Measurements from ENCODE around the gene OR4N2.
A peak's percentile ranks its signal among the peaks of the same experiment; 100 is the strongest.
"Not testable (repeated sequence)": the region's sequence is repeated elsewhere in the genome, so short reads cannot be mapped to it uniquely, and the experiment has no call there.

The OR4N2 gene

GRCh38 chr14:19866061-19866669 lies 62.6 kb downstream of the OR4N2 start:
- not testable (repeated sequence) for H2BK12ac ChIP-seq (ENCODE audit: low read length); H4K91ac ChIP-seq (ENCODE audit: low read depth, low read length); H3K23ac ChIP-seq (ENCODE audit: low read length); H4K12ac ChIP-seq (ENCODE audit: low read depth, low read length); H3K4me3 ChIP-seq (ENCODE audit: low read depth, low read length); H3K36me3 ChIP-seq (ENCODE audit: control insufficient read depth in 1 of 2, insufficient read depth in 2 of 2, low read length in 2 of 2); H3K4me1 ChIP-seq (ENCODE audit: control insufficient read depth in 1 of 2, insufficient read depth in 2 of 2, low read length in 2 of 2); H2BK120ac ChIP-seq (ENCODE audit: insufficient read depth, low read length, poor library complexity); H2AK5ac ChIP-seq (ENCODE audit: low read length); H3K27me3 ChIP-seq (ENCODE audit: insufficient read depth, low read length); DNase-seq; H3K79me2 ChIP-seq (ENCODE audit: control insufficient read depth, insufficient read depth, low read length, poor library complexity); H3K9me3 ChIP-seq (ENCODE audit: insufficient read depth, low read depth, low read length); H4K8ac ChIP-seq (ENCODE audit: low read depth, low read length); H3K4ac ChIP-seq (ENCODE audit: low read depth, low read length); H2AFZ ChIP-seq (ENCODE audit: insufficient read depth, low read length, poor library complexity); H3K4me2 ChIP-seq (ENCODE audit: low read length); H3K18ac ChIP-seq (ENCODE audit: low read length); H3K9ac ChIP-seq (ENCODE audit: low read length); H3K27ac ChIP-seq (ENCODE audit: low read depth, low read length); H3K14ac ChIP-seq (ENCODE audit: low read length); H3K79me1 ChIP-seq (ENCODE audit: low read length); H2BK5ac ChIP-seq (ENCODE audit: low read depth, low read length, poor library complexity)
- WGBS (ENCODE audit: extremely low coverage, insufficient coverage, insufficient read length), result no CpG with 5 or more reads among the region's 39 CpGs

- H3K27me3 ChIP-seq (ENCODE audit: insufficient read depth, low read length), result no peaks in the 10 kb centered on the region
- H2AK5ac ChIP-seq (ENCODE audit: low read length), result no peak overlapping the region
- H3K79me1 ChIP-seq (ENCODE audit: low read length), result no peaks in the 10 kb centered on the region
- H4K8ac ChIP-seq (ENCODE audit: low read depth, low read length), result no peak overlapping the region
- no peak overlapping the region for H2BK120ac ChIP-seq (ENCODE audit: insufficient read depth, low read length, poor library complexity)
- H3K4me2 ChIP-seq (ENCODE audit: low read length), result no peak overlapping the region
- H3K9ac ChIP-seq (ENCODE audit: low read length), result no peak overlapping the region
- no peak overlapping the region for H2BK5ac ChIP-seq (ENCODE audit: low read depth, low read length, poor library complexity)
- H4K12ac ChIP-seq (ENCODE audit: low read depth, low read length), result no peak overlapping the region
- H2AFZ ChIP-seq (ENCODE audit: insufficient read depth, low read length, poor library complexity), result no peak overlapping the region
- no peak overlapping the region for H3K4ac ChIP-seq (ENCODE audit: low read depth, low read length)
- WGBS (ENCODE audit: extremely low coverage, insufficient coverage, insufficient read length), result no CpG with 5 or more reads among the region's 6 CpGs
- H3K36me3 ChIP-seq (ENCODE audit: control insufficient read depth in 1 of 2, insufficient read depth in 2 of 2, low read length in 2 of 2), result no peaks in the 10 kb centered on the region
- no peaks in the 10 kb centered on the region for H3K4me1 ChIP-seq (ENCODE audit: control insufficient read depth in 1 of 2, insufficient read depth in 2 of 2, low read length in 2 of 2)
- peak in 1 of 2 donors; percentile 31 for DNase-seq
- H2BK12ac ChIP-seq (ENCODE audit: low read length), result no peak overlapping the region
- no peak overlapping the region for H3K27ac ChIP-seq (ENCODE audit: low read depth, low read length)
- H3K9me3 ChIP-seq (ENCODE audit: insufficient read depth, low read depth, low read length), result peaks cover 6% of the 10 kb centered on the region
- no peak overlapping the region for H3K23ac ChIP-seq (ENCODE audit: low read length)
- H4K91ac ChIP-seq (ENCODE audit: low read depth, low read length), result no peak overlapping the region
- H3K18ac ChIP-seq (ENCODE audit: low read length), result no peak overlapping the region
- no peak overlapping the region for H3K14ac ChIP-seq (ENCODE audit: low read length)
- H3K79me2 ChIP-seq (ENCODE audit: control insufficient read depth, insufficient read depth, low read length, poor library complexity), result no peaks in the 10 kb centered on the region
- H3K4me3 ChIP-seq (ENCODE audit: low read depth, low read length), result no peak overlapping the region
Observed at GRCh38 chr14:19873178-19873577, 69.6 kb downstream of the OR4N2 start.

GRCh38 chr14:19874842-19875241 lies 71.3 kb downstream of the OR4N2 start, which contains the start of gene OR4K2:
TSS of gene OR4K2 (plus strand) at chr14:19875142. CDS start at chr14:19876268, 1,126 bp downstream.
- Histone ChIP-seq H3K79me2 (ENCODE audit: control insufficient read depth, insufficient read depth, low read length, poor library complexity) (no peaks in the 10 kb centered on the region), H4K91ac (ENCODE audit: low read depth, low read length) (no peak within 1 kb of the TSS), H2BK12ac (ENCODE audit: low read length) (no peak within 1 kb of the TSS), H3K4me3 (ENCODE audit: low read depth, low read length) (no peak within 1 kb of the TSS), H3K79me1 (ENCODE audit: low read length) (no peaks in the 10 kb centered on the region), H2BK120ac (ENCODE audit: insufficient read depth, low read length, poor library complexity) (no peak within 1 kb of the TSS), H2AK5ac (ENCODE audit: low read length) (no peak within 1 kb of the TSS), H3K4ac (ENCODE audit: low read depth, low read length) (no peak within 1 kb of the TSS), H4K12ac (ENCODE audit: low read depth, low read length) (no peak within 1 kb of the TSS), H3K18ac (ENCODE audit: low read length) (no peak within 1 kb of the TSS), H3K9me3 (ENCODE audit: insufficient read depth, low read depth, low read length) (peaks cover 2% of the 10 kb centered on the region), H3K9ac (ENCODE audit: low read length) (no peak within 1 kb of the TSS), H3K4me1 (ENCODE audit: control insufficient read depth in 1 of 2, insufficient read depth in 2 of 2, low read length in 2 of 2) (no peaks in the 10 kb centered on the region), H3K14ac (ENCODE audit: low read length) (no peak within 1 kb of the TSS), H3K27ac (ENCODE audit: low read depth, low read length) (no peak within 1 kb of the TSS), H3K27me3 (ENCODE audit: insufficient read depth, low read length) (no peaks in the 10 kb centered on the region), H4K8ac (ENCODE audit: low read depth, low read length) (no peak within 1 kb of the TSS), H3K4me2 (ENCODE audit: low read length) (no peak within 1 kb of the TSS), H2AFZ (ENCODE audit: insufficient read depth, low read length, poor library complexity) (no peak within 1 kb of the TSS), H3K36me3 (ENCODE audit: control insufficient read depth in 1 of 2, insufficient read depth in 2 of 2, low read length in 2 of 2) (no peaks in the 10 kb centered on the region), H3K23ac (ENCODE audit: low read length) (no peak within 1 kb of the TSS), H2BK5ac (ENCODE audit: low read depth, low read length, poor library complexity) (no peak within 1 kb of the TSS)
- WGBS (ENCODE audit: extremely low coverage, insufficient coverage, insufficient read length), result no CpG with 5 or more reads among the region's 2 CpGs
- DNase-seq, result no peak

GRCh38 chr14:19878029-19878642 lies 74.6 kb downstream of the OR4N2 start:
- Histone ChIP-seq H3K79me1 (ENCODE audit: low read length) (no peaks in the 10 kb centered on the region), H3K9me3 (ENCODE audit: insufficient read depth, low read depth, low read length) (peaks cover 4% of the 10 kb centered on the region), H3K4me1 (ENCODE audit: control insufficient read depth in 1 of 2, insufficient read depth in 2 of 2, low read length in 2 of 2) (no peaks in the 10 kb centered on the region), H4K12ac (ENCODE audit: low read depth, low read length) (no peak overlapping the region), H3K36me3 (ENCODE audit: control insufficient read depth in 1 of 2, insufficient read depth in 2 of 2, low read length in 2 of 2) (no peaks in the 10 kb centered on the region), H3K79me2 (ENCODE audit: control insufficient read depth, insufficient read depth, low read length, poor library complexity) (no peaks in the 10 kb centered on the region), H4K8ac (ENCODE audit: low read depth, low read length) (no peak overlapping the region), H2AK5ac (ENCODE audit: low read length) (no peak overlapping the region), H3K23ac (ENCODE audit: low read length) (no peak overlapping the region), H3K9ac (ENCODE audit: low read length) (no peak overlapping the region), H2BK120ac (ENCODE audit: insufficient read depth, low read length, poor library complexity) (no peak overlapping the region), H2BK5ac (ENCODE audit: low read depth, low read length, poor library complexity) (no peak overlapping the region), H4K91ac (ENCODE audit: low read depth, low read length) (no peak overlapping the region), H3K27me3 (ENCODE audit: insufficient read depth, low read length) (no peaks in the 10 kb centered on the region), H3K18ac (ENCODE audit: low read length) (no peak overlapping the region), H2BK12ac (ENCODE audit: low read length) (no peak overlapping the region), H3K27ac (ENCODE audit: low read depth, low read length) (no peak overlapping the region), H3K4me2 (ENCODE audit: low read length) (no peak overlapping the region), H3K4ac (ENCODE audit: low read depth, low read length) (no peak overlapping the region), H3K14ac (ENCODE audit: low read length) (no peak overlapping the region), H2AFZ (ENCODE audit: insufficient read depth, low read length, poor library complexity) (no peak overlapping the region), H3K4me3 (ENCODE audit: low read depth, low read length) (no peak overlapping the region)
- DNase-seq, result peak in 1 of 2 donors; percentile 85
